ENCODE measurements around the gene MAPK12. TPM values are rescaled to one million over a fixed set of nuclear protein-coding genes. Genes with fewer than 3 reads are reported as not detected.

MAPK12 gene
- total RNA-seq, 4 donors from 2014 or later: 1.2 to 37.1 (median 5.4) TPM

DNA sequence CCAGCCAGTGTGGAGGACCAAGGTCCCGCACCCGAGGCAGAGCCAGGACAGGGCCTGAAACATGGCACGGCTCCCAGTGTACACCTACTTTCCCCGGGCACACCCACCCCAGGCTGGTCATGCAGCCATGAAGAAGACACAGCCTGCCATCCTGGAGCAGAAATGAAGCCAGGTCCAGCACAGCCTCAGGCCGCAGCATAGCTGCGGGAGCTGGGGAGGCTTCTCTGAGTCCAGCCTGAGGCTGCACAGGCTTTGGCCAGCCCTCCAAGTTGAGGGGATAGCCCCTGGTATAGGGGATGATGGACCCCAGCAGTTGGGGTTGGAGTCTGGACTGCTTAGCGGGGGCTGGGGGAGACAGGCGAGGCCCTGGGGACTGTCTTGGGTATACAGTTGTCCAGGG lies 7.5 kb downstream of the MAPK12 start:
- H3K36me3 ChIP-seq: peaks cover 0 to 3% (median 0%) of the 10 kb centered on the region in 3 donors
- DNase-seq: no peak
- no peaks in the 10 kb centered on the region for H3K9me3 ChIP-seq
- H3K4me1 ChIP-seq: peaks cover 9 to 27% (median 23%) of the 10 kb centered on the region in 4 donors
- no peak for TF ChIP-seq POLR2A (IDR thresholded peaks at IDR 0.05)
- TF ChIP-seq, protein P1, sequence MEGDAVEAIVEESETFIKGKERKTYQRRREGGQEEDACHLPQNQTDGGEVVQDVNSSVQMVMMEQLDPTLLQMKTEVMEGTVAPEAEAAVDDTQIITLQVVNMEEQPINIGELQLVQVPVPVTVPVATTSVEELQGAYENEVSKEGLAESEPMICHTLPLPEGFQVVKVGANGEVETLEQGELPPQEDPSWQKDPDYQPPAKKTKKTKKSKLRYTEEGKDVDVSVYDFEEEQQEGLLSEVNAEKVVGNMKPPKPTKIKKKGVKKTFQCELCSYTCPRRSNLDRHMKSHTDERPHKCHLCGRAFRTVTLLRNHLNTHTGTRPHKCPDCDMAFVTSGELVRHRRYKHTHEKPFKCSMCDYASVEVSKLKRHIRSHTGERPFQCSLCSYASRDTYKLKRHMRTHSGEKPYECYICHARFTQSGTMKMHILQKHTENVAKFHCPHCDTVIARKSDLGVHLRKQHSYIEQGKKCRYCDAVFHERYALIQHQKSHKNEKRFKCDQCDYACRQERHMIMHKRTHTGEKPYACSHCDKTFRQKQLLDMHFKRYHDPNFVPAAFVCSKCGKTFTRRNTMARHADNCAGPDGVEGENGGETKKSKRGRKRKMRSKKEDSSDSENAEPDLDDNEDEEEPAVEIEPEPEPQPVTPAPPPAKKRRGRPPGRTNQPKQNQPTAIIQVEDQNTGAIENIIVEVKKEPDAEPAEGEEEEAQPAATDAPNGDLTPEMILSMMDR (IDR thresholded peaks at IDR 0.05): no peak
- no peak overlapping the region for H3K4me3 ChIP-seq
- no peak overlapping the region for H3K27ac ChIP-seq
- H3K27me3 ChIP-seq: no peaks in the 10 kb centered on the region

DNA sequence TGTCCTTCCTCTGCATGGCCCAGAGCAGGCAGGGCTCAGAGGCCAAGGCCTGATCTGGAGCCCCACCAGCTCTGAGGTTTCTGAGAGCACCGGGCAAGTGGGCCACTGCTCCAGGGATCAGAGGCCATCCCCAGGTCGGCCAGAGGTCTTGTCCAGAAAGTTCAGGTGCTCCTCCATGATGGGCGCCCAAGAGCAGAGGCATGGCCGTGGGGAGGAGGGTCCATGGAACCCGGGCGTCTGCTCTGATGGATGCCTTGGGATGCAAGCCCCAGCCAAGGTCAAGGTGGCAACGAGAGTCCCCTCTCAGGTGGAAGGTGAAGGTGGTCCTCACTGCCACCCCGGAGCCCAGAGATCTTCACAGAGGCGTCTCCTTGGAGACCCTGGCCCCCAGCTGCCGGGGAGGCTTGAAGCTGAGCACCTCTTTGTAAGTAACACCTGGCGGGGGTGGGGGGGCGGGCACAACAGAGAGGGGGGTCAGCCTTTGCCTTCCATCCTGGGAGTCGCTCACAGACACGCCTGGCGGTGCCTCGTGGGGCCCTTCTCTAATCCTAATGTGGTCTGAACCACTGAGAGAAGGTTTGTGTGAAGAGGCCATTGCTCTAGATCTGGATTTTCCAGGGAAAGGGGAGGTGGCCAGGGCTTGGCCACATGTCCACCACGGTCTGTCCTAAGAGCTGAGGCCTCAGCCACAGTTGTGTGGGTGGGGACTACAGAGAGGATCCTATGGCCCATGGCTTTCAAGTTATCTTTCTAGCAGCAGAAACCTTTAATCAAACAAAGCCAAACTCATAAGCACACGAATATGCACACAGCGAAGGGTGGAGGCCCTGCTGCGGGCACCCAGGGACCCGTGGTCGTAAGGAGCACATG lies 8.2 kb downstream of the MAPK12 start:
- peaks cover 0 to 3% (median 0%) of the 10 kb centered on the region in 3 donors for H3K36me3 ChIP-seq
- TF ChIP-seq, protein P1 (IDR thresholded peaks at IDR 0.05): no peak
- no peak for TF ChIP-seq POLR2A (IDR thresholded peaks at IDR 0.05)
- no peak overlapping the region for H3K4me3 ChIP-seq
- no peak overlapping the region for H3K27ac ChIP-seq
- peaks cover 9 to 33% (median 24%) of the 10 kb centered on the region in 4 donors for H3K4me1 ChIP-seq
- H3K27me3 ChIP-seq: no peaks in the 10 kb centered on the region
- no peak for DNase-seq
- H3K9me3 ChIP-seq: no peaks in the 10 kb centered on the region

DNA sequence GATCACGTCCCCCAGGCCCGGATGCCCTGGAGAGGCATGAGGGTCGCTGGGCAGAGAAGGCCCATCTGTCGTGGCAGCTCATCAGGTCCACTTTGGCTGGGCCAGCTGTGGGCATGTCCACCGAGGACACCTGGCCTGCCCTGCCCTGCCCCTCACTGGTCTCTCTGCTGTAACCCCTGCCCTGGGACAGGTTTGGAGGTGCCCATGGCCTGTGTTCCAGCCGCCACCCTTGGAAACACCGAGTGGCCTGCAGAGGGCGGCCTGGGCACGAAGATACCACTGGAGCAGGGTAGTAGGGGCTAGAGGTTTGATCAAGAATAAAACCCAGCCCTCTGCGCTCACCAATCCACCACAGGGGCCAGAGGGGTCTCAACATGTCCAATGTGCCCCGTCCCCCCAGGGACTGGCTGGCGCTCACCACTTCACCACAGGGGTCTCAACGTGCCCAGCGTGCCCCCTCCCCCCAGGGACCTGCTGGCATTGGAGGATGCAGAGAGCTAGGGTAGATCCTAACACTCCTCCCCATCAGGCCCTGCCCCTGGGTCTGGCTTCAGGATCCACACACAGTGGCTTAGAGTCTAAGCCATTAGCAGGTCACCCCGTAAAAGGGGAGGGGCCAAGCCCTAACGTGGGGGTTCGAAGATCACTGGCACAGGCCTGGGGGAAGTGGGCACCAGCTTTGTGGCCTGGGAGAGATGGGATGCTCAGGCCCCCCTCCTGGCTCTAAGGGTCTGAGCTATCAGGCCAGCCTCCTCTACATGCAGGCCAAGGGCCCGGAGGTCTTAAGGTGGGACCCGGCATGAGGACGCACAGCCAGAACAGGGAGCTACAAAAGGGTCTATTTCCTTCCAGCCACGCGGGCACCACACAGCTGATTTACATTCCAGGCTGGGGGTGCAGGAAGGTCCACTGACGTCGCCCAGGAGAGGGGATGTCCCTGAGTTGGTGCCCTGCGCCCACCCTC lies 9.1 kb downstream of the MAPK12 start:
- Histone ChIP-seq H3K27ac (peak overlapping the region; percentile 56 to 82 (median 70)), H3K36me3 (peaks cover 0 to 3% (median 0%) of the 10 kb centered on the region in 3 donors), H3K4me1 (peaks cover 9 to 43% (median 27%) of the 10 kb centered on the region in 4 donors), H3K27me3 (no peaks in the 10 kb centered on the region), H3K4me3 (peak overlapping the region; percentile 58 to 87 (median 71)), H3K9me3 (no peaks in the 10 kb centered on the region)
- DNase-seq: peak; percentile 83 to 93 (median 84)
- TF ChIP-seq POLR2A (IDR thresholded peaks at IDR 0.05): no peak
- TF ChIP-seq, protein P1 (IDR thresholded peaks at IDR 0.05): peak; percentile 63 to 79 (median 72)

DNA sequence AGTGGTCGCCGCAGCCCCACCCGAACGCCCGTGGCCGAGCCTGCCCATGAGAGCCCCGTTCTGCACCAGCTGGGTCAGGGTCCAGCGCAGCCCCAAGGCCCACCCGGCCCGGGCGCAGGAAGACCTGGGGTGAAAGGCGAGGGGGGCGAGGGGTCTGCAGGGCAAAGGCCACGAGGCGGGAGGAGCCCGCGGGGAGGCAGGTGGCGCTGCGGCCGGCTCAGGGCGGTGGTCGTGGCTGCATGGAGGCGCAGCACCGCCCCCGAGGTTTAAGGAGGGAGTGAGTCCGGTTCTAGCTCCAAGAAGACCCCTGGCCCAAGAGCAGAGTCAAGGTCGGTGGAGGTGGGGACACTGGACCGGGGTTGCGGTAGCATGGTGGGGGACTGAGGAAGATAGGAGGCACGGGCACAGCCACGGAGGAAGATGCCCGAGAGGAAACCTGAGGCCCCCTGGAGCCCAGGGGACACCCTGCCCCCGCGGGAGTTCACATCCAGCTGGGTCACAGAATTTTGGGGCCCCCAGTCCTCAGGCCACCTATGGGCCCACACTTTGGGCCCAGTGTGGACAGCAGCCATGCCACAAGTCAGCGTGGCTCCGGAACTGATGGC lies 9.9 kb downstream of the MAPK12 start:
- H3K4me3 ChIP-seq: peak overlapping the region; percentile 58 to 87 (median 71)
- no peaks in the 10 kb centered on the region for H3K9me3 ChIP-seq
- no peaks in the 10 kb centered on the region for H3K27me3 ChIP-seq
- peaks cover 9 to 46% (median 27%) of the 10 kb centered on the region in 4 donors for H3K4me1 ChIP-seq
- H3K36me3 ChIP-seq: peaks cover 0 to 6% (median 0%) of the 10 kb centered on the region in 3 donors
- DNase-seq: no peak
- peak overlapping the region; percentile 56 to 82 (median 70) for H3K27ac ChIP-seq
- TF ChIP-seq, protein P1 (IDR thresholded peaks at IDR 0.05): no peak
- no peak for TF ChIP-seq POLR2A (IDR thresholded peaks at IDR 0.05)

All from Peyer's patch (tissue), 4 donors.